HG03571 (cell line): Measurements from ENCODE around the gene GABPB2.

Source experiments
- ATAC-seq: cut with Tn5 transposase; IDR thresholded peaks from one replicate; pipeline ENCODE4 v1.9.1; 2021; ENCODE audit not compliant: unreplicated experiment

The GABPB2 gene

GRCh38 chr1:151131701-151132334 is 61.3 kb downstream of the GABPB2 start:
- ATAC-seq = no peak

- no peak for ATAC-seq
Observed at GRCh38 chr1:151132335-151133017, 61.9 kb downstream of the GABPB2 start.

GRCh38 chr1:151133018-151133806 is 62.7 kb downstream of the GABPB2 start:
- no peak for ATAC-seq

- no peak for ATAC-seq
Observed at GRCh38 chr1:151134396-151134795, 63.8 kb downstream of the GABPB2 start.

- ATAC-seq = no peak
Observed at GRCh38 chr1:151134991-151135390, 64.4 kb downstream of the GABPB2 start.

- ATAC-seq = no peak
Observed at GRCh38 chr1:151135433-151136385, 65.1 kb downstream of the GABPB2 start.

- no peak for ATAC-seq
Observed at GRCh38 chr1:151137789-151138188, 67.2 kb downstream of the GABPB2 start.

GRCh38 chr1:151142411-151143056 is 72.0 kb downstream of the GABPB2 start:
- no peak for ATAC-seq

- ATAC-seq = no peak
Observed at GRCh38 chr1:151143057-151143435, 72.5 kb downstream of the GABPB2 start.

- ATAC-seq = no peak
Observed at GRCh38 chr1:151143986-151144385, 73.4 kb downstream of the GABPB2 start.

- no peak for ATAC-seq
Observed at GRCh38 chr1:151144474-151145303, 74.1 kb downstream of the GABPB2 start.

- no peak for ATAC-seq
Observed at GRCh38 chr1:151145304-151146071, 74.9 kb downstream of the GABPB2 start.

- no peak for ATAC-seq
Observed at GRCh38 chr1:151146072-151146411, 75.5 kb downstream of the GABPB2 start.

- ATAC-seq = peak; percentile 99
Observed at GRCh38 chr1:151146412-151147131, 76.0 kb downstream of the GABPB2 start, which contains the start of gene SEMA6C. Gene SEMA6C (minus strand): TSS chr1:151146631. CDS start chr1:151142621, 4,010 bp downstream.

GRCh38 chr1:151147132-151147503 is 76.6 kb downstream of the GABPB2 start:
- no peak for ATAC-seq

- ATAC-seq = no peak
Observed at GRCh38 chr1:151147665-151148064, 77.1 kb downstream of the GABPB2 start.

GRCh38 chr1:151156515-151156819 is 85.9 kb downstream of the GABPB2 start, which contains the start of gene TNFAIP8L2:
Gene TNFAIP8L2 (plus strand): TSS chr1:151156649. CDS start chr1:151158698, 2,049 bp downstream.
- no peak for ATAC-seq

GRCh38 chr1:151157067-151157531 is 86.5 kb downstream of the GABPB2 start:
- ATAC-seq = peak; percentile 40
